DOHH2 (cell line): ENCODE results near the gene SLCO3A1.

Experiments used
- CTCF ChIP-seq: fragments of 200-600 bp; sonication (generic); IDR thresholded peaks from one replicate; pipeline ENCODE4 v1.5.1; 2014; ENCODE audit warnings: antibody characterized with exemption, mild to moderate bottlenecking, low read depth, low read length; ENCODE audit not compliant: poor library complexity, severe bottlenecking
- EZH2phosphoT487 ChIP-seq: fragments of 200-600 bp; sonication (generic); IDR thresholded peaks from 2 replicates; pipeline ENCODE4 v1.6.1; 2017; ENCODE audit warnings: borderline replicate concordance, mild to moderate bottlenecking, antibody characterized with exemption, low read length, moderate library complexity, mixed read lengths

GRCh38 chr15:92122259-92122658 is 268.8 kb downstream of the SLCO3A1 start:
- no peak for TF ChIP-seq CTCF
- no peak for TF ChIP-seq EZH2phosphoT487
